NB4 (cell line): ENCODE data around the gene LEFTY1.

Experiments used
- CTCF ChIP-seq: IDR thresholded peaks from one replicate; pipeline ENCODE4 v1.5.1; 2012; ENCODE audit warnings: low read depth, low read length
- MAX ChIP-seq: IDR thresholded peaks from 2 replicates; pipeline ENCODE4 v1.6.1; 2011; ENCODE audit warnings: low read depth, low read length
- MYC ChIP-seq: IDR thresholded peaks from 2 replicates; pipeline ENCODE4 v1.6.1; 2011; ENCODE audit warnings: low read depth, low read length
- POLR2A ChIP-seq: IDR thresholded peaks from 2 replicates; pipeline ENCODE4 v1.6.1; 2011; ENCODE audit warnings: mild to moderate bottlenecking; ENCODE audit not compliant: insufficient read length; ENCODE audit errors: extremely low read depth

GRCh38 chr1:225848030-225848955 is 40.7 kb downstream of the LEFTY1 start:
- no peak for TF ChIP-seq CTCF
- no peak for TF ChIP-seq POLR2A
- no peak for TF ChIP-seq MAX
- no peak for TF ChIP-seq MYC
